K562 (cell line): ENCODE data around the gene MMS22L. TPM values are rescaled to one million over a fixed set of nuclear protein-coding genes. Genes with fewer than 3 reads are reported as not detected.

Experiments used
- ARHGAP35 ChIP-seq: fragments of 450-650 bp; IDR thresholded peaks from 2 replicates; pipeline ENCODE4 v1.6.1; 2018; ENCODE audit not compliant: partially characterized antibody
- BDP1 ChIP-seq: IDR thresholded peaks from 3 replicates; pipeline ENCODE4 v1.6.1; 2011; ENCODE audit not compliant: insufficient read length, insufficient read depth
- E2F1 ChIP-seq: sonication (generic); formaldehyde crosslinking; IDR thresholded peaks from 2 replicates; pipeline ENCODE4 v1.8.1; 2023; ENCODE audit warnings: mild to moderate bottlenecking, missing genetic modification reagents, moderate library complexity
- E2F6 ChIP-seq, 2 experiments: IDR thresholded peaks; 2 replicates each; pipeline ENCODE4 v1.6.1; 2011; ENCODE audit warnings: borderline replicate concordance in 1 of 2, control low read depth in 1 of 2, low read depth in 1 of 2, low read length in 1 of 2, mild to moderate bottlenecking in 1 of 2, mixed read lengths in 1 of 2, moderate library complexity in 1 of 2; ENCODE audit not compliant: insufficient read depth in 1 of 2, insufficient read length in 1 of 2, poor library complexity in 1 of 2, severe bottlenecking in 1 of 2; ENCODE audit errors: extremely low read depth in 1 of 2
- E2F8 ChIP-seq: fragments of 450-650 bp; IDR thresholded peaks from 2 replicates; pipeline ENCODE4 v1.7.1; 2018; ENCODE audit warnings: mild to moderate bottlenecking, low read depth; ENCODE audit not compliant: partially characterized antibody
- ETS2 ChIP-seq: IDR thresholded peaks from 2 replicates; pipeline ENCODE4 v1.6.1; 2016; ENCODE audit warnings: borderline replicate concordance, missing genetic modification characterization, mild to moderate bottlenecking, moderate library complexity, missing compliant biosample characterization; ENCODE audit not compliant: poor library complexity, severe bottlenecking
- FOXA3 ChIP-seq, 2 experiments: fragments of 450-650 bp in 1 of 2; sonication (generic) in 1 of 2; formaldehyde crosslinking; IDR thresholded peaks in 1 of 2; conservative IDR thresholded peaks in 1 of 2; 2 replicates each; pipeline versions ENCODE4 v1.4.0 to v1.8.0; 2020 to 2022; ENCODE audit warnings: mild to moderate bottlenecking in 2 of 2, missing genetic modification reagents in 1 of 2
- GABPA ChIP-seq: fragments of 200-800 bp; sonication (Bioruptor generic); conservative IDR thresholded peaks from 2 replicates; pipeline ENCODE4 v1.6.1; 2016; ENCODE audit warnings: low read depth, missing genetic modification characterization, missing compliant biosample characterization
- IRF9 ChIP-seq: fragments of 450-650 bp; IDR thresholded peaks from 2 replicates; pipeline ENCODE4 v1.6.1; 2016; ENCODE audit warnings: missing biosample characterization, missing genetic modification characterization
- POLR2G ChIP-seq: fragments of 200-400 bp; formaldehyde crosslinking; IDR thresholded peaks from 2 replicates; pipeline ENCODE4 v1.6.1; 2017; ENCODE audit warnings: low read depth, mild to moderate bottlenecking, antibody characterized with exemption, low read length, moderate library complexity
- RBBP5 ChIP-seq: fragments of 200-600 bp; sonication (generic); IDR thresholded peaks from 2 replicates; pipeline ENCODE4 v1.6.1; 2012; ENCODE audit warnings: borderline replicate concordance, mild to moderate bottlenecking, low read length, control low read depth, inconsistent platforms; ENCODE audit not compliant: insufficient read depth, poor library complexity, severe bottlenecking
- RBM25 ChIP-seq: fragments of 200-400 bp; formaldehyde crosslinking; IDR thresholded peaks from 2 replicates; pipeline ENCODE4 v1.6.1; 2018; ENCODE audit warnings: low read length, low read depth, moderate library complexity; ENCODE audit not compliant: severe bottlenecking
- SMARCE1 ChIP-seq: fragments of 450-650 bp; IDR thresholded peaks from 2 replicates; pipeline ENCODE4 v1.7.1; 2016; ENCODE audit warnings: mild to moderate bottlenecking
- U2AF1 ChIP-seq: fragments of 200-400 bp; formaldehyde crosslinking; optimal IDR thresholded peaks from 2 replicates; pipeline ENCODE3; 2017; ENCODE audit warnings: mild to moderate bottlenecking, low read depth, low read length, moderate library complexity
- ZNF384 ChIP-seq: IDR thresholded peaks from 2 replicates; pipeline ENCODE4 v1.6.1; 2012; ENCODE audit warnings: low read depth, low read length, improper control_type of control experiment
- ZNF512 ChIP-seq: IDR thresholded peaks from 2 replicates; pipeline ENCODE4 v1.6.1; 2016; ENCODE audit warnings: missing genetic modification characterization, missing compliant biosample characterization
- polyA plus RNA-seq, 8 experiments: library from polyadenylated mRNA; depleted of rRNA in 4 of 8; stranded (reverse) in 5 of 8; unstranded in 3 of 8; fragments of >200 nt; fragmentation: Nextera tagmentation in 2 of 8; fragmentation: Illumina TruSeq in 1 of 8; extraction: Ambion mirVana in 2 of 8; extraction: Trizol in 1 of 8; gene quantifications; 2 replicates each; pipeline versions ENCODE4 v1.2.1 to v1.2.3, GENCODE V29; 2011 to 2014; ENCODE audit warnings: inconsistent platforms in 1 of 8, missing spikeins in 1 of 8
- total RNA-seq, 7 experiments: library from RNA; depleted of rRNA in 6 of 7; stranded (reverse); fragments of >200 nt in 6 of 7; fragmentation: Illumina TruSeq in 2 of 7; extraction: Trizol in 2 of 7; gene quantifications; 2 replicates each; pipeline versions ENCODE4 v1.2.1 to v1.2.3, GENCODE V29; 2011 to 2021; ENCODE audit warnings: low replicate concordance in 1 of 7

MMS22L gene
- total and polyA plus RNA-seq, 9 of the 15 experiments (the other 6 are each of a cell fraction or from before 2014, with no cell fraction given) = 13.0 to 59.5 (median 26.9) TPM

- TF ChIP-seq U2AF1 (no peak), BDP1 (no peak), ETS2 (tag) (no peak), FOXA3 (CRISPR knock-in tag; conservative IDR thresholded peaks at IDR 0.05 in 1 of 2, IDR thresholded peaks at IDR 0.05 in 1 of 2) (0 out of 4 replicates have a peak, but pooled peaks of 1 of the 2 experiments have one; percentile 34), POLR2G (peak; percentile 85), RBM25 (peak; percentile 90), E2F6 (IDR thresholded peaks at IDR 0.05; ENCODE audit: borderline replicate concordance in 1 of 2, extremely low read depth in 1 of 2, insufficient read depth in 1 of 2, insufficient read length in 1 of 2, low read depth in 1 of 2, low read length in 1 of 2, poor library complexity in 1 of 2, severe bottlenecking in 1 of 2) (peak; percentile 79 to 84), ARHGAP35 (peak; percentile 95), E2F8 (peak; percentile 98), ZNF384 (peak; percentile 99), IRF9 (tag) (no peak), RBBP5 (peak; percentile 92), GABPA (tag) (peak; percentile 40), SMARCE1 (0 out of 2 replicates have a peak, but pooled peaks have one; percentile 14), E2F1 (CRISPR knock-in tag) (peak; percentile 94), ZNF512 (tag) (no peak)
These were observed at the start of gene MMS22L (continued) for GRCh38 chr6:97282726-97283617.
